HG03442 (cell line): Measurements from ENCODE around the gene HUNK.

ENCODE experiments used
- ATAC-seq: cut with Tn5 transposase; IDR thresholded peaks from one replicate; pipeline ENCODE4 v1.9.1; 2021; ENCODE audit warnings: mild to moderate bottlenecking, moderate library complexity; ENCODE audit not compliant: unreplicated experiment

The HUNK gene

GRCh38 chr21:31991356-31992331 lies 118.8 kb downstream of the HUNK start:
- no peak for ATAC-seq

GRCh38 chr21:31992391-31992790 lies 119.6 kb downstream of the HUNK start:
- ATAC-seq = no peak

GRCh38 chr21:31993826-31994825 lies 121.3 kb downstream of the HUNK start:
- ATAC-seq = no peak

GRCh38 chr21:31997191-31997590 lies 124.4 kb downstream of the HUNK start:
- no peak for ATAC-seq

- ATAC-seq = no peak
These were observed 127.1 kb downstream of the HUNK start for GRCh38 chr21:31999810-32000468.

- no peak for ATAC-seq
These were observed 128.6 kb downstream of the HUNK start for GRCh38 chr21:32001390-32001789.

- ATAC-seq = no peak
These were observed 130.6 kb downstream of the HUNK start for GRCh38 chr21:32003411-32003810.

- no peak for ATAC-seq
These were observed 131.5 kb downstream of the HUNK start for GRCh38 chr21:32004291-32004690.

GRCh38 chr21:32007456-32007855 lies 134.6 kb downstream of the HUNK start:
- no peak for ATAC-seq

- no peak for ATAC-seq
These were observed 135.9 kb downstream of the HUNK start for GRCh38 chr21:32008714-32009113.

GRCh38 chr21:32009263-32009662 lies 136.4 kb downstream of the HUNK start:
- ATAC-seq = no peak

GRCh38 chr21:32015461-32016139 lies 142.8 kb downstream of the HUNK start:
- ATAC-seq = peak; percentile 67

- ATAC-seq = no peak
These were observed 145.6 kb downstream of the HUNK start for GRCh38 chr21:32018381-32018780.

- ATAC-seq = no peak
These were observed 147.7 kb downstream of the HUNK start for GRCh38 chr21:32020564-32020963.

- ATAC-seq = no peak
These were observed 148.6 kb downstream of the HUNK start for GRCh38 chr21:32021319-32021994.

GRCh38 chr21:32022146-32022545 lies 149.3 kb downstream of the HUNK start:
- no peak for ATAC-seq

- no peak for ATAC-seq
These were observed 157.4 kb downstream of the HUNK start for GRCh38 chr21:32030146-32030652.

- no peak for ATAC-seq
These were observed 162.0 kb downstream of the HUNK start for GRCh38 chr21:32034850-32035249.

GRCh38 chr21:32035617-32036016 lies 162.8 kb downstream of the HUNK start:
- ATAC-seq = no peak
